GM19452 (cell line): ENCODE data around the gene LRRC1.

ENCODE experiments used
- ATAC-seq: cut with Tn5 transposase; IDR thresholded peaks from one replicate; pipeline ENCODE4 v1.9.1; 2021; ENCODE audit not compliant: unreplicated experiment

The LRRC1 gene

GRCh38 chr6:53845280-53846195 is 50.7 kb downstream of the LRRC1 start:
- ATAC-seq, result no peak

GRCh38 chr6:53846250-53846649 is 51.4 kb downstream of the LRRC1 start:
- no peak for ATAC-seq

GRCh38 chr6:53847796-53848314 is 53.0 kb downstream of the LRRC1 start:
- no peak for ATAC-seq

- no peak for ATAC-seq
These were observed 55.7 kb downstream of the LRRC1 start for GRCh38 chr6:53850527-53850926.

GRCh38 chr6:53851561-53851960 is 56.8 kb downstream of the LRRC1 start:
- ATAC-seq, result no peak

- no peak for ATAC-seq
These were observed 58.0 kb downstream of the LRRC1 start for GRCh38 chr6:53852805-53853204.

- ATAC-seq, result peak; percentile 96
These were observed 60.2 kb downstream of the LRRC1 start for GRCh38 chr6:53854843-53855567.

- ATAC-seq, result no peak
These were observed 61.1 kb downstream of the LRRC1 start for GRCh38 chr6:53855940-53856339.

GRCh38 chr6:53857318-53858094 is 62.7 kb downstream of the LRRC1 start:
- ATAC-seq, result no peak

- ATAC-seq, result no peak
These were observed 63.4 kb downstream of the LRRC1 start for GRCh38 chr6:53858196-53858595.

- no peak for ATAC-seq
These were observed 64.1 kb downstream of the LRRC1 start for GRCh38 chr6:53858913-53859312.

- ATAC-seq, result no peak
These were observed 65.7 kb downstream of the LRRC1 start for GRCh38 chr6:53860511-53860910.

- no peak for ATAC-seq
These were observed 66.7 kb downstream of the LRRC1 start for GRCh38 chr6:53861518-53861917.

- no peak for ATAC-seq
These were observed 68.1 kb downstream of the LRRC1 start for GRCh38 chr6:53862662-53863462.

GRCh38 chr6:53864781-53865180 is 70.0 kb downstream of the LRRC1 start:
- no peak for ATAC-seq

GRCh38 chr6:53866226-53866625 is 71.4 kb downstream of the LRRC1 start:
- no peak for ATAC-seq

- ATAC-seq, result no peak
These were observed 73.8 kb downstream of the LRRC1 start for GRCh38 chr6:53868626-53869025.

GRCh38 chr6:53869964-53870363 is 75.2 kb downstream of the LRRC1 start:
- no peak for ATAC-seq

GRCh38 chr6:53873922-53874321 is 79.1 kb downstream of the LRRC1 start:
- no peak for ATAC-seq

GRCh38 chr6:53874964-53875363 is 80.2 kb downstream of the LRRC1 start:
- ATAC-seq, result no peak
